Posterior vena cava (tissue), 2 donors: ENCODE measurements around the gene SPAG4. TPM values are rescaled to one million over a fixed set of nuclear protein-coding genes. Genes with fewer than 3 reads are reported as not detected.
A peak's percentile ranks its signal among the peaks of the same experiment; 100 is the strongest.

Experiments
- DNase-seq: peaks from one replicate; pipeline ENCODE4 v3.0.0-alpha.2; 2020; ENCODE audit warnings: low spot score
- intact Hi-C, 2 donors: fragments of 100-400 bp; cut with DNase I; formaldehyde crosslinking; loops; one replicate each; pipeline versions ENCODE4 v1.14.1 to v1.14.2; 2022 to 2023
- long read RNA-seq, 2 donors: library from polyadenylated mRNA; unstranded; transcript quantifications; one replicate each; pipeline ENCODE4 v2.0.0, GENCODE V29; 2020 to 2021
- total RNA-seq, 2 donors: library from RNA; stranded (reverse); fragmentation: NEBNext Ultra II Directional; extraction: Animal tissue kit (Norgen Biotek cat#: 25700); gene quantifications; one replicate each; pipeline ENCODE4 v1.2.1, GENCODE V29; 2021
- donor health status: DM: yes; HTN: yes; CAD: no.
- donor health status: DM: yes; HTN: yes; CAD: no.

SPAG4 gene
- 1 to 10 TPM; 2.1 to 2.8 TPM for total RNA-seq
- long read RNA-seq, donor 1, partial matches to known transcripts, result 2 of 2 reads
- long read RNA-seq, donor 1, other reads (novel, unspliced or antisense), result 0 of 2 reads
- long read RNA-seq, donor 2, partial matches to known transcripts, result 1 of 4 reads
- long read RNA-seq, donor 2, other reads (novel, unspliced or antisense), result 3 of 4 reads

- peak; percentile 100 for DNase-seq
- intact Hi-C loops, result no loop called here
Observed at GRCh38 chr20:35615667-35616464, at the start of gene SPAG4. SPAG4 (plus strand) TSS chr20:35615829; CDS start chr20:35616004, 175 bp downstream.

DNA sequence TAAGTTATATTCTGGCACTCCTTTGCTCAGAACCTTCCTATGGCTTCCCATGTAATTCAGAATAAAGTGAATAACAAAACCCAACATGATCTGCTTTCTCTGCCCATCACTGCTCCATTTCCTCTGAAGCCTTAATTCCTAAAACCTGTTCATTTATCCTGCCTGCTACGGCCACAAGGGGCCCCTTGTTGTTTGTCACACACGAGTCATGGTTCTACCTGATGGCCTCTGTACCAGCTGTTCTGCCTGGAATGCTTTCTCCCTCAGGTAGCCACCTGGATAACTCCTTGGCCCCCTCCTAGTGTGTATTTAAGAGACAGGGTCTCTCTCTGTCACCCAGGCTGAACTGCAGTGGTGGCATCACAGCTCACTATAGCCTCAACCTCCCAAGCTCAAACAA, 47.0 kb upstream of the SPAG4 start:
- DNase-seq, result no peak
- intact Hi-C loops, result no loop called here

DNA sequence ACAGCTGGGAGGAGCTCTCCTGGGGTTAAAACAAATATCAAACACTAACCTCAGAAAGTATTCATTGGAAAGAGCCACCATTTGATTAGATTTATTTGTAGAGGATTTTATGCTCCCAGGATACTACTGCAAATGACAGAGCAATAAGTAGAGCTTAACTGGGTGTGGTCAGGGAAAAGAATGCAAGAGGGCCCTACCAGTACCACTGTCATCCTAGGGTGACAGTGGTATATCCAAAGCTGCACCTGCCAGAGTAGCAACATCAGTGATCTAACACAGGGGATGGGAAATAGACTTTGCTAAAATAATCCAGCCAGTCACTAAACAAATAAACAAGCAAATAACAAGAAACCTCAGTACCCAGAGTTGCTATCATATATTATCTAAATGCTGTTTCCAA, 44.1 kb upstream of the SPAG4 start:
- DNase-seq, result no peak

DNA sequence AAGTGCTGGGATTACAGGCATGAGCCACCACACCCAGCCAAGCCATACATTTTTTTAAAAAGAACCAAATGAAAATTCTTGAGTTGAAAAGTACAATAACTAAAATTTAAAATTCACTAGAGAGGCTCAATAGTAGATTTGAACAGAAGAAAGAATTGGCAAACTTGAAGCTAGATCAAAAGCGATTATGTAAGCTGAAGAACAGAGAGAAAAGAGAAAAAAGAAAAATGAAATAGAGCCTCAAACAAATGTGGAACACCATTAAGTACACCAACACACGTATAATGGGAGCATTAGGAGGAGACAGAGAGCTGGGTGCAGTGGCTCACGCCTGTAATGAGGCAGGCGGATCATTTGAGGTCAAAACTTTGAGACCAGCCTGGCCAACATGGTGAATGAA, 42.8 kb upstream of the SPAG4 start:
- intact Hi-C loops, result no loop called here
- no peak for DNase-seq

More for the DNA sequence above, 44.1 kb upstream of the SPAG4 start:
- intact Hi-C loops, result no loop called here

- peak; percentile 26 for DNase-seq
- intact Hi-C loops, result no loop called here
Observed at GRCh38 chr20:35575958-35576357, 39.7 kb upstream of the SPAG4 start.

DNA sequence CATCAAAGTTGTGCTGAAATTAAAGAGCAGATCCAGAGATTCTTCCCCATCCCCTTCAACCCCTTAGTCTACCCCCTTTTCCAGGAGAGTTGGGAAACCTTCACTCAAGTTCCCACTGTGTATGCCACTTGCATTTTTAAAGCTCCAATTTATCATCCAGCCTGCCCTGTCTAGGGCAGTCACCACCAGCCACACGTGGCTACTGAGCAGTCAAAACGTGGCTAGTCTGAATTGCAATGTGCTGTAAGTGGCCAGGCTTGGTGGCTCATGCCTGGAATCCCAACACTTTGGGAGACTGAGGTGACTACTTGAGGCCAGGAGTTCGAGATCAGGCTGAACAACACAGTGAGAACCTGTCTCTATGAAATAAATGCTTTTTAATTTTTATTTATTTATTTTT, 38.8 kb upstream of the SPAG4 start:
- peak; percentile 9 for DNase-seq
- intact Hi-C loops, result no loop called here

- no peak for DNase-seq
- intact Hi-C loops, result no loop called here
Observed at GRCh38 chr20:35578469-35578868, 37.2 kb upstream of the SPAG4 start.

DNA sequence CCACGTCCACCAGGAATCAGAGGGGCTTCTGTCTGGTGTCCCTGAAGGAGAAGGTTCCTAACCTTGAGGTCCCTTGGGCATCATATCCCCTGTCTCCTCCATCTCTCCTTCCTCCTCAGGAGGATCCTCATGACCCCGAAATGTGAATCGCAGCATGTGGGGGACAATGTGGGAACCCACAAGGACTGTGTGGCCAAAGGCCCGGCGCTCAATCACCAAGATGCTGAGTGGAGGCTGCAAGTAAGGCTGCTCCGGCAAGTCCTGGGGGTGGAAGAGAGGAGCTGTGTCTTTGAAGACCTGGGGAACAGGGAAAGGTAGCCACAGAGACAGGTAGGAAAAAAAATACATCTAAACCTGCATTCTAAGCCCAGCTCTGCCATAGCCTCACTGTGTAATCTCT, 36.4 kb upstream of the SPAG4 start:
- no peak for DNase-seq
- intact Hi-C loops, result no loop called here

DNA sequence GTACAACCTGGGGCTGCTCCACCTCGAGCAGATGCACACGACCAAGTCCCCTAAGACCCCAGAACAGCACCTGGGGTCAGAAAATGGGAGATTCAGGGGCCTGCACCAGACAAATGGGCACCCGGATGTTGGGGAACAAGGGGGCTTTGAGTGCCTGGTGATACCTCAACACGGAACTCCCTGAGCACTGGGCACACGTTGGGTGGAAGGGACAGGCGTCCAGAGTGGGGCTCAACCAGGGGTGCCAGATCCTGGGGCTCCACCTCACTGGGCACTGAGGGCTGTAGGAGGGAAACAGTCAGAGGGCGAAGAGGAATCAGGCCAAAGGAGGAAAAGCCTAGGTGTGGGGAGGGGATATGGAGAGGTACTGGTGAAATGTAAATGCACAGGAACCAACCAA, 33.5 kb upstream of the SPAG4 start:
- no peak for DNase-seq
- intact Hi-C loops, result no loop called here

GRCh38 chr20:35582741-35583404, 32.8 kb upstream of the SPAG4 start:
- intact Hi-C loops, result no loop called here
- no peak for DNase-seq

DNA sequence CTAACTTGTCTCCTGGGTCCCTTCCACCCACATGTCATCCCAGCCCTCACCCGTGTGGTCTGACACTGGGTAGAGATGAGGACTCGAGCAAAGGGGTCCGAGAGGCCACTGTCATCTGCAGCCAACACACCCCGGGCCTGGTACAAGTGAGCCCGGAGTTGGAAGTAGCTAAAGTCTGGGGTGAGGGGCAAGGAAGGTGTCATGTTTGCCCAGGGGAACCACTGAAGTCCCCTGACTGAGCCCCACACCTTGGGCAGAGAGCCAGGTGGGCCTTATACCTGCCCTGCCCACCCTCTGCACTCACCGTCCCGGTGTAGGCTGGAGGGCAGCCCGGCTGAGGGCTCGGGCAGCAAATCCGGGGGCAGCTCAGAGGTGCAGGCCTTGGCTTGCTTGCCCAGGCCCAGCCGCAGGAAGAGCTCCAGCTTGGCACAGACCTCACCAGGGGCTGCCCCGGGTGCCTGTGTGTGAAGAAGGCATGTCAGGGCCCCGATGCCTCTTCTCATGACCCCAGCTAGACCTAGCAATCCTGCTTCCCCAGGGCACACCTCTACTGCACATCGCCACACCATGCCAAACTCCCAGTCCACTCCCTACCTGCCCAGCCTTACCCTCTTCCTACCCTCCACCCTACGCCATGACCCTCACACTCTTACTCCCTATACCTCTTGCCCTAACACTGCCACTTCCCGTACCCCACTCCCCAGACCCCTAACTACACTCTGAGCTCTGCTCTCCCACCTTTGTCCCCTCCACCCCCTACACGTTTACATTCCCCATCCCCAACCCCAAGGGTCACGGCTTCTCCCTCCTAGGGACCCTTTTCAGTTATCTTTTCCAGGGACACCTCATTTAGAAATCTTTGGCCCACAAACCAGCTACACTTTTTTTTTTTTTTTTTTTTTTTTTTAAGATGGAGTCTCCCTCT, 31.7 kb upstream of the SPAG4 start:
- intact Hi-C loops, result no loop called here
- DNase-seq, result no peak

- no peak for DNase-seq
- intact Hi-C loops, result no loop called here
Observed at GRCh38 chr20:35586751-35587425, 28.7 kb upstream of the SPAG4 start.

DNA sequence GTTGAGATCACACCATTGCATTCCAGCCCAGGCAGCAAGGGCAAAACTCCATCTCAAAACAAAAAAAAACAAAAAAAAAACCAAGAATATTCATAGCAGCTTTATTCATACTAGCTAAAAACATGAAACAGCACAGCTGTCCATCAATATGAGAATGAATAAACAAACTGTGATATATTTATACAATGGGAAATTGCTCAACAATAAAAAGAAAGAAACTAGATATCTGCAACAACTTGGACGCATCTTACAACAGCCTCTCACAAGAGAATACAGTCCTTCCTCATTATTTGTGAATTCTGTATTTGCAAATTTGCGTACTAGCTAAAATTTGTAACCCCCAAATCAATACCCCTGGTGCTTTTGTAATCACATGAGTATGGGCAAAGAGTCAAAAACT, 28.2 kb upstream of the SPAG4 start:
- intact Hi-C loops, result no loop called here
- DNase-seq, result no peak

DNA sequence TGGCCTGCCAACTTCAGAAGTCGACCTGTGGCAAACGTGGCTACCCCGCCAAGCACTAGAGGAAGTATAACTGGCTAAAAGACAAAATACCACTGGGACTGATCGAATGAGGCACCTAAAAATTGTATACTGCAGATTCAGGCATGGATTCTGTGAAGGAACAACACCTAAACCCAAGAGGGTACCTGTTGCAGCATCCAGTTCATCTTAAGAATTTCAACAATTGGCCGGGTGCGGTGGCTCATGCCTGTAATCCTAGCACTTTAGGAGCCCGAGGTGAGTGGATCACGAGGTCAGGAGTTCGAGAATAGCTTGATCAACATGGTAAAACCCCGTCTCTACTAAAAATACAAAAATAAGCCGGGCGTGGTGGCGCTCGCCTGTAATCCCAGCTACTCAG, 27.2 kb upstream of the SPAG4 start:
- DNase-seq, result no peak
- intact Hi-C loops, result no loop called here

GRCh38 chr20:35592339-35592974, 23.2 kb upstream of the SPAG4 start:
- DNase-seq, result peak; percentile 1
- intact Hi-C loops, result no loop called here

GRCh38 chr20:35595456-35595855, 20.2 kb upstream of the SPAG4 start:
- intact Hi-C loops, result no loop called here

GRCh38 chr20:35595901-35596300, 19.7 kb upstream of the SPAG4 start:
- intact Hi-C loops, result no loop called here
- DNase-seq, result no peak

More at GRCh38 chr20:35595456-35595855, 20.2 kb upstream of the SPAG4 start:
- no peak for DNase-seq

DNA sequence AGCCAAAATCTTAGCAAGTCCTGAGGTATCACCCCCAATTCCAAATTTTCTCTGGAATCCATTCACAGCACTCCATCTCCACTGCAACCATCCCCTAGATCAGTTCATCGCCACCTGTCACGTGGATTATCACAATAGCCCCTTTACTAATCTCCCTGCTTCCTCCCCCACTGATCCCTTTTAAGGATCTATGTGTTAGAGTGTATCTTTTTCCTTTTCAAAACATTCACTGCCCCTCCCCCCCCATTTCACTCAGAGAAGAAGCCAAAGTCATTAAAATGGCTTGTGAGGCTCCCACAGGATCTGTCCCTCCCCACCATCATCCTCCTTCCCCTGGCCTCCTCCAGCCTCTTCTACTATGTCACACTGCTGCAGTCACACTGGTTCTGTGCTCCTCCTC, 18.4 kb upstream of the SPAG4 start:
- intact Hi-C loops, result no loop called here
- no peak for DNase-seq

DNA sequence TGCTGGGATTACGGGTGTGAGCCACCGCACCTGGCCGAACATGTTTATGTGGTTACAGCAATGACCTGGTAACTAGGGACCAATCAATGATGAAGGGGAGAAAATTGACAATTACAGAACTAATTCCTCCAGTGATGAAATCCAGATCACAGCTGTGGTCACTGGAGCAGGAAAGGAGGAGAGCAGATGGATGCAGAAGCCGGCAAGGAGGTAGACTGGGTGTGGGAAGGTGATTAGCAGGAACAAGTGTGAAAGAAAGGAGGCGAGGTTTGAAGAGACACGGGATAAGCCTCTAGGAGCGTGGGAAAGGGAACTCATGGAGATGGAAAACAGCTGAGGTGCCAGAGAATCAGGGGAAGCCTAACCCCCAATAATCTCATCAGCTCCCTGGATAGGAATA, 17.2 kb upstream of the SPAG4 start:
- intact Hi-C loops, result no loop called here
- no peak for DNase-seq
